Thyroid gland (tissue), 4 donors: Measurements from ENCODE around the gene NUDT14.

Experiments used
- POLR2A ChIP-seq, 2 donors: fragments of 450-650 bp; IDR thresholded peaks; one replicate each; pipeline ENCODE4 v1.6.1; 2017; ENCODE audit warnings: antibody characterized with exemption in 2 of 2, mild to moderate bottlenecking in 2 of 2, moderate library complexity in 1 of 2
- TF ChIP-seq, protein P1 (sequence below), 6 experiments: fragments of 200-600 bp in 3 of 6; fragments of 450-650 bp in 3 of 6; sonication (generic) in 3 of 6; IDR thresholded peaks; one replicate each; pipeline ENCODE4 v1.5.1; 2016 to 2019; ENCODE audit warnings: antibody characterized with exemption in 6 of 6, mild to moderate bottlenecking in 2 of 6, inconsistent platforms in 1 of 6, moderate library complexity in 1 of 6

DNA sequence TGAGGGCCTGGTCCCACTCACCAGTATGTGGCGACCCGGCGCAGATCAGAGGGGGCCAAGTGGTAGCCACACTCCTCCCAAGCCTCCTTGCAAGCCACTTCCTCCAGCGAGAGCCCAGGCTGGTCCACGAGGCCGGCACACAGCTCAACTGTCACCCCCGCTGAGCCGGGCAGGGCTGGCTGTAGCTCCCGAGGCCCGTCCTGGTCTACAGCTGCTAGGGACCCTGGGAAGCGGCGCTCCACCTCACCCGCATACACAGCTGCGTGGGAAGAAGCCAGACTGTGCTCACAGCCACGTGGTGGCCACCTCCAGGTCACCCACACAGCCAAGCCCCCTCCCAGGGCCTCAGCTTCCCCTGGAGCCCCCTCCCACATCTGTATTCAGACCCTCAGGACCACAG, 4.6 kb downstream of the NUDT14 start:
- no peak for TF ChIP-seq POLR2A (IDR thresholded peaks at IDR 0.05)
- TF ChIP-seq, protein P1, sequence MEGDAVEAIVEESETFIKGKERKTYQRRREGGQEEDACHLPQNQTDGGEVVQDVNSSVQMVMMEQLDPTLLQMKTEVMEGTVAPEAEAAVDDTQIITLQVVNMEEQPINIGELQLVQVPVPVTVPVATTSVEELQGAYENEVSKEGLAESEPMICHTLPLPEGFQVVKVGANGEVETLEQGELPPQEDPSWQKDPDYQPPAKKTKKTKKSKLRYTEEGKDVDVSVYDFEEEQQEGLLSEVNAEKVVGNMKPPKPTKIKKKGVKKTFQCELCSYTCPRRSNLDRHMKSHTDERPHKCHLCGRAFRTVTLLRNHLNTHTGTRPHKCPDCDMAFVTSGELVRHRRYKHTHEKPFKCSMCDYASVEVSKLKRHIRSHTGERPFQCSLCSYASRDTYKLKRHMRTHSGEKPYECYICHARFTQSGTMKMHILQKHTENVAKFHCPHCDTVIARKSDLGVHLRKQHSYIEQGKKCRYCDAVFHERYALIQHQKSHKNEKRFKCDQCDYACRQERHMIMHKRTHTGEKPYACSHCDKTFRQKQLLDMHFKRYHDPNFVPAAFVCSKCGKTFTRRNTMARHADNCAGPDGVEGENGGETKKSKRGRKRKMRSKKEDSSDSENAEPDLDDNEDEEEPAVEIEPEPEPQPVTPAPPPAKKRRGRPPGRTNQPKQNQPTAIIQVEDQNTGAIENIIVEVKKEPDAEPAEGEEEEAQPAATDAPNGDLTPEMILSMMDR (IDR thresholded peaks at IDR 0.05) = no peak
